Stimulated activated CD8-positive, alpha-beta memory T cell treated with anti-CD3 and anti-CD28 coated beads, Interleukin-15, amount 100 ng/mL, for 1 hour (primary cell): Measurements from ENCODE around the gene LSM7.

Experiments
- DNase-seq: peaks from one replicate; pipeline ENCODE4 v3.0.0-alpha.2; 2020; ENCODE audit warnings: low read depth

The LSM7 gene

GRCh38 chr19:2328401-2329148, at the start of gene LSM7, which contains the start of gene SPPL2B:
Gene LSM7, minus strand, starts transcription at chr19:2328586. Its CDS starts 20 bp downstream, at chr19:2328566.
Gene SPPL2B, plus strand, starts transcription at chr19:2328684. Its CDS starts 26 bp downstream, at chr19:2328710.
- DNase-seq, result peak; percentile 83

- DNase-seq, result no peak
These were observed 48.6 kb upstream of the LSM7 start for GRCh38 chr19:2376784-2377519.

GRCh38 chr19:2375353-2376121, 47.2 kb upstream of the LSM7 start:
- no peak for DNase-seq

GRCh38 chr19:2374808-2375207, 46.4 kb upstream of the LSM7 start:
- DNase-seq, result no peak

GRCh38 chr19:2372076-2372612, 43.8 kb upstream of the LSM7 start:
- DNase-seq, result no peak

GRCh38 chr19:2371656-2372055, 43.3 kb upstream of the LSM7 start:
- no peak for DNase-seq

- no peak for DNase-seq
These were observed 37.0 kb upstream of the LSM7 start for GRCh38 chr19:2365201-2365970.

GRCh38 chr19:2363419-2363818, 35.0 kb upstream of the LSM7 start:
- DNase-seq, result no peak

- no peak for DNase-seq
These were observed 34.5 kb upstream of the LSM7 start for GRCh38 chr19:2362970-2363300.

- DNase-seq, result no peak
These were observed 33.9 kb upstream of the LSM7 start for GRCh38 chr19:2362046-2362969.

- no peak for DNase-seq
These were observed 33.1 kb upstream of the LSM7 start for GRCh38 chr19:2361246-2362045.

- DNase-seq, result no peak
These were observed 32.4 kb upstream of the LSM7 start for GRCh38 chr19:2360833-2361232.

- no peak for DNase-seq
These were observed 31.8 kb upstream of the LSM7 start, which contains the start of gene TMPRSS9 for GRCh38 chr19:2359992-2360685. Gene TMPRSS9, plus strand, starts transcription at chr19:2360265. Its CDS starts 29,521 bp downstream, at chr19:2389786.

GRCh38 chr19:2358548-2359173, 30.3 kb upstream of the LSM7 start:
- DNase-seq, result no peak

GRCh38 chr19:2357279-2358206, 29.2 kb upstream of the LSM7 start:
- no peak for DNase-seq

GRCh38 chr19:2356036-2356646, 27.8 kb upstream of the LSM7 start:
- DNase-seq, result no peak
